NT2/D1 (cell line): ENCODE measurements around the gene ORC6.
A peak's percentile ranks its signal among the peaks of the same experiment; 100 is the strongest.

Experiments
- DNase-seq: peaks from one replicate; pipeline ENCODE4 v3.0.0-alpha.2; 2011; ENCODE audit warnings: low read depth, low spot score
- H3K27me3 ChIP-seq: 2 replicates; pipeline ENCODE4 v1.6.0; 2011; ENCODE audit warnings: mild to moderate bottlenecking; ENCODE audit not compliant: insufficient read length, insufficient read depth
- H3K36me3 ChIP-seq: 2 replicates; pipeline ENCODE4 v1.6.1; 2011; ENCODE audit warnings: mild to moderate bottlenecking, low read length, mixed read lengths; ENCODE audit not compliant: insufficient read depth, insufficient read length
- H3K4me1 ChIP-seq: 2 replicates; pipeline ENCODE4 v1.5.1; 2011; ENCODE audit not compliant: insufficient read depth, insufficient read length
- H3K4me3 ChIP-seq: 2 replicates; pipeline ENCODE4 v1.5.1; 2011; ENCODE audit warnings: low read depth; ENCODE audit not compliant: insufficient read length
- H3K9ac ChIP-seq: 2 replicates; pipeline ENCODE4 v1.6.0; 2011; ENCODE audit warnings: low read depth; ENCODE audit not compliant: insufficient read length
- H3K9me3 ChIP-seq: 2 replicates; pipeline ENCODE4 v1.5.1; 2011; ENCODE audit warnings: mild to moderate bottlenecking, low read length; ENCODE audit not compliant: insufficient read depth
- SUZ12 ChIP-seq: IDR thresholded peaks from 2 replicates; pipeline ENCODE4 v1.6.1; 2011; ENCODE audit not compliant: insufficient read length, insufficient read depth; ENCODE audit errors: extremely low read depth
- YY1 ChIP-seq: IDR thresholded peaks from 2 replicates; pipeline ENCODE4 v1.6.1; 2011; ENCODE audit not compliant: insufficient read length, insufficient read depth
- ZNF274 ChIP-seq: IDR thresholded peaks from 2 replicates; pipeline ENCODE4 v1.6.1; 2011; ENCODE audit warnings: mild to moderate bottlenecking, low read depth, low read length

ORC6 gene

GRCh38 chr16:46733319-46733830 lies 43.9 kb downstream of the ORC6 start:
- H3K36me3 ChIP-seq = no peaks in the 10 kb centered on the region
- no peak for DNase-seq
- H3K9ac ChIP-seq = no peak overlapping the region
- TF ChIP-seq YY1 (no peak), ZNF274 (no peak), SUZ12 (no peak)
- no peak overlapping the region for H3K4me3 ChIP-seq
- H3K27me3 ChIP-seq = peaks cover 4% of the 10 kb centered on the region
- H3K9me3 ChIP-seq = no peaks in the 10 kb centered on the region
- peaks cover 7% of the 10 kb centered on the region for H3K4me1 ChIP-seq

- H3K9me3 ChIP-seq = no peaks in the 10 kb centered on the region
- DNase-seq = no peak
- H3K4me1 ChIP-seq = peaks cover 7% of the 10 kb centered on the region
- H3K9ac ChIP-seq = no peak overlapping the region
- H3K4me3 ChIP-seq = no peak overlapping the region
- no peak for TF ChIP-seq YY1
- no peak for TF ChIP-seq ZNF274
- no peak for TF ChIP-seq SUZ12
- H3K27me3 ChIP-seq = peaks cover 4% of the 10 kb centered on the region
- no peaks in the 10 kb centered on the region for H3K36me3 ChIP-seq
These were observed 47.2 kb downstream of the ORC6 start for GRCh38 chr16:46736695-46737094.

- H3K4me3 ChIP-seq = no peak overlapping the region
- peaks cover 11% of the 10 kb centered on the region for H3K4me1 ChIP-seq
- no peaks in the 10 kb centered on the region for H3K36me3 ChIP-seq
- TF ChIP-seq YY1 (no peak), SUZ12 (no peak), ZNF274 (no peak)
- no peak overlapping the region for H3K9ac ChIP-seq
- H3K27me3 ChIP-seq = peaks cover 4% of the 10 kb centered on the region
- no peaks in the 10 kb centered on the region for H3K9me3 ChIP-seq
- no peak for DNase-seq
These were observed 48.3 kb downstream of the ORC6 start for GRCh38 chr16:46737621-46738214.

- TF ChIP-seq ZNF274 = no peak
- TF ChIP-seq YY1 = no peak
- TF ChIP-seq SUZ12 = no peak
- H3K4me1 ChIP-seq = peaks cover 18% of the 10 kb centered on the region
- peaks cover 4% of the 10 kb centered on the region for H3K27me3 ChIP-seq
- H3K9me3 ChIP-seq = no peaks in the 10 kb centered on the region
- no peak overlapping the region for H3K9ac ChIP-seq
- no peak overlapping the region for H3K4me3 ChIP-seq
- no peak for DNase-seq
- H3K36me3 ChIP-seq = no peaks in the 10 kb centered on the region
These were observed 50.5 kb downstream of the ORC6 start for GRCh38 chr16:46739934-46740333.

GRCh38 chr16:46743232-46743719 lies 53.8 kb downstream of the ORC6 start:
- no peaks in the 10 kb centered on the region for H3K27me3 ChIP-seq
- TF ChIP-seq SUZ12 (no peak), ZNF274 (no peak), YY1 (no peak)
- no peaks in the 10 kb centered on the region for H3K9me3 ChIP-seq
- no peak overlapping the region for H3K9ac ChIP-seq
- no peaks in the 10 kb centered on the region for H3K36me3 ChIP-seq
- DNase-seq = no peak
- H3K4me3 ChIP-seq = no peak overlapping the region
- peaks cover 25% of the 10 kb centered on the region for H3K4me1 ChIP-seq

GRCh38 chr16:46745617-46746016 lies 56.2 kb downstream of the ORC6 start:
- no peaks in the 10 kb centered on the region for H3K9me3 ChIP-seq
- no peaks in the 10 kb centered on the region for H3K27me3 ChIP-seq
- TF ChIP-seq ZNF274 (no peak), SUZ12 (no peak), YY1 (no peak)
- no peak for DNase-seq
- no peak overlapping the region for H3K9ac ChIP-seq
- peaks cover 34% of the 10 kb centered on the region for H3K4me1 ChIP-seq
- H3K4me3 ChIP-seq = no peak overlapping the region
- H3K36me3 ChIP-seq = no peaks in the 10 kb centered on the region

- Histone ChIP-seq H3K36me3 (no peaks in the 10 kb centered on the region), H3K9me3 (peaks cover 6% of the 10 kb centered on the region; the same call in 1 of the 2 replicates), H3K9ac (peak overlapping the region; percentile 80), H3K27me3 (no peaks in the 10 kb centered on the region), H3K4me1 (peaks cover 34% of the 10 kb centered on the region), H3K4me3 (no peak overlapping the region)
- TF ChIP-seq ZNF274 (no peak), SUZ12 (no peak), YY1 (peak; percentile 9)
- peak; percentile 58 for DNase-seq
These were observed 57.6 kb downstream of the ORC6 start for GRCh38 chr16:46746821-46747776.
